Breast epithelium (tissue), 3 donors: ENCODE results near the gene BUB3.

Source experiments
- CTCF ChIP-seq, 3 donors: fragments of 450-650 bp; IDR thresholded peaks; one replicate each; pipeline ENCODE4 v1.5.1; 2016 to 2017; ENCODE audit warnings: antibody characterized with exemption in 3 of 3, mild to moderate bottlenecking in 3 of 3, moderate library complexity in 3 of 3
- POLR2AphosphoS5 ChIP-seq, 3 donors: sonication (generic); formaldehyde crosslinking; IDR thresholded peaks; one replicate each; pipeline ENCODE4 v1.6.1; 2017; ENCODE audit warnings: antibody characterized with exemption in 3 of 3

- TF ChIP-seq POLR2AphosphoS5 (IDR thresholded peaks at IDR 0.05) (no peak), CTCF (IDR thresholded peaks at IDR 0.05) (no peak)
Measured at GRCh38 chr10:123158682-123159081, 4.5 kb downstream of the BUB3 start.
